Stimulated activated naive CD8-positive, alpha-beta T cell treated with anti-CD3 and anti-CD28 coated beads, Interleukin-15, amount 100 ng/mL, for 72 hours (primary cell): ENCODE measurements around the gene SPACA9.

Experiments used
- ATAC-seq: fragments of 150-1000 bp; cut with Tn5 transposase; 2 replicates; pipeline ENCODE4 v1.10.0; 2021; ENCODE audit warnings: mild to moderate bottlenecking, moderate library complexity
- DNase-seq, 2 donors: peaks; one replicate each; pipeline ENCODE4 v3.0.0; 2021 to 2022
- H3K27ac Mint-ChIP-seq, 2 donors: one replicate each; pipeline ENCODE4 v1.8.0; 2022; ENCODE audit warnings: mild to moderate bottlenecking in 2 of 2, mixed read lengths in 2 of 2, moderate library complexity in 2 of 2
- H3K27me3 Mint-ChIP-seq: one replicate; pipeline ENCODE4 v1.8.0; 2022; ENCODE audit warnings: mixed read lengths
- H3K4me1 Mint-ChIP-seq: one replicate; pipeline ENCODE4 v1.8.0; 2022; ENCODE audit warnings: mild to moderate bottlenecking, mixed read lengths
- H3K4me3 Mint-ChIP-seq, 2 donors: one replicate each; pipeline ENCODE4 v1.8.0; 2022; ENCODE audit warnings: mild to moderate bottlenecking in 2 of 2, mixed read lengths in 2 of 2, moderate library complexity in 1 of 2
- H3K9me3 Mint-ChIP-seq, 2 donors: one replicate each; pipeline ENCODE4 v1.8.0; 2022; ENCODE audit warnings: mixed read lengths in 2 of 2

SPACA9 gene

DNA sequence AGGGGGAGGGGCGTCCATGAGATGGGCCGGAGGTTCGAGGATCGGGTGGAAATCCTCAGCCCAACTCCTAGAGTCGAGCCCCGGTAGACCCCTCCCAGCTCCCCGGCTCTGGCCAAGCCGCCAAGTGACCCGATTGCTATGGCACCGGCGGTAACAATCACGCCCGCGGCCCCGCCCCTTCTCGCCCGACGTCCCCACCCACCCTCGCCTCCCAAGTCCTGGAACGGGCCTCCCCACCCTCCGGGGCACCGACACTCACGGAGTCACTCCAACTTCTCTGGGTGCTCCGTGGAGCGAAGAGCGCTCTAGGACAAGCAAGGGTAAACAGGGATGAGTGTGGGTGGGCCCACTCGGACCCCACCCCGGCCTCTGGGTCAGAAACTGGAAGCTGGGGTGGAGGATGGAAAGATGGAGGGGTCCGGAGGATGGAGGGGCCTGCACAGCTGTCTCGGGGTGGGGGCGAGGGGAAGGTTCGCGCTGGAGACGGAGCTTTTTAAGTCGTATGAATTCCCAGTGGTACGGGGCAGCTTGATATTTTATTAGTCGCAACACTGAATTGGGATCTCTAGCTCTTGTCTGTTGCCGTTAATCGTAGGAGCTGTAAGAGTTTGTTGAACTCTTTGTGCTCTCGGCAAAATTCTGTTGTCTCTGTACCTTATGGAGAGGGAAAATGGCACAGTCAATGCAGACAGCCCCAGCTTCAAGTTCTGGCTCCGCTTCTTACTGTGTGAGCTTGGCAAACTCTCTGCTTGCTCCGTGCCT lies at the start of gene SPACA9:
TSS of gene SPACA9 (plus strand) at position 204 of the 762 bp plus-strand sequence. CDS start 5,050 bp downstream, outside the sequence.
- peaks cover 42% of the 10 kb centered on the region for H3K4me1 Mint-ChIP-seq
- H3K4me3 Mint-ChIP-seq, result peak within 1 kb of the TSS; percentile 75 to 85
- H3K27ac Mint-ChIP-seq, result peak within 1 kb of the TSS; percentile 19 to 40
- no peaks in the 10 kb centered on the region for H3K27me3 Mint-ChIP-seq
- DNase-seq (no peak), ATAC-seq (peak; percentile 45)
- H3K9me3 Mint-ChIP-seq, result no peaks in the 10 kb centered on the region

- Mint-ChIP-seq H3K27me3 (peaks cover 6% of the 10 kb centered on the region), H3K4me1 (no peaks in the 10 kb centered on the region), H3K27ac (peak overlapping the region in 1 of 2 donors; percentile 34), H3K4me3 (no peak overlapping the region), H3K9me3 (no peaks in the 10 kb centered on the region)
- ATAC-seq, result no peak
- DNase-seq, result no peak
Observed at GRCh38 chr9:132832171-132832881, 46.4 kb upstream of the SPACA9 start.

- no peak for ATAC-seq
- DNase-seq, result no peak
- H3K4me1 Mint-ChIP-seq, result no peaks in the 10 kb centered on the region
- peaks cover 6% of the 10 kb centered on the region for H3K27me3 Mint-ChIP-seq
- H3K4me3 Mint-ChIP-seq, result no peak overlapping the region
- no peaks in the 10 kb centered on the region for H3K9me3 Mint-ChIP-seq
- no peak overlapping the region for H3K27ac Mint-ChIP-seq
Observed at GRCh38 chr9:132833550-132834121, 45.1 kb upstream of the SPACA9 start.

GRCh38 chr9:132834343-132834742 lies 44.4 kb upstream of the SPACA9 start:
- DNase-seq (no peak), ATAC-seq (no peak)
- Mint-ChIP-seq H3K9me3 (no peaks in the 10 kb centered on the region), H3K4me1 (no peaks in the 10 kb centered on the region), H3K4me3 (no peak overlapping the region), H3K27me3 (peaks cover 6% of the 10 kb centered on the region), H3K27ac (no peak overlapping the region)

GRCh38 chr9:132837501-132838286 lies 41.0 kb upstream of the SPACA9 start:
- peak overlapping the region; percentile 8 to 86 for H3K27ac Mint-ChIP-seq
- H3K4me1 Mint-ChIP-seq, result no peaks in the 10 kb centered on the region
- H3K9me3 Mint-ChIP-seq, result no peaks in the 10 kb centered on the region
- no peak for ATAC-seq
- DNase-seq, result no peak
- H3K4me3 Mint-ChIP-seq, result no peak overlapping the region
- peaks cover 6% of the 10 kb centered on the region for H3K27me3 Mint-ChIP-seq

- no peak for ATAC-seq
- H3K9me3 Mint-ChIP-seq, result no peaks in the 10 kb centered on the region
- no peak overlapping the region for H3K4me3 Mint-ChIP-seq
- H3K4me1 Mint-ChIP-seq, result no peaks in the 10 kb centered on the region
- DNase-seq, result no peak
- peaks cover 3% of the 10 kb centered on the region for H3K27me3 Mint-ChIP-seq
- H3K27ac Mint-ChIP-seq, result no peak overlapping the region
Observed at GRCh38 chr9:132838291-132838690, 40.4 kb upstream of the SPACA9 start.

GRCh38 chr9:132840980-132841379 lies 37.7 kb upstream of the SPACA9 start:
- Mint-ChIP-seq H3K9me3 (no peaks in the 10 kb centered on the region), H3K27me3 (no peaks in the 10 kb centered on the region), H3K4me1 (no peaks in the 10 kb centered on the region), H3K27ac (no peak overlapping the region), H3K4me3 (no peak overlapping the region)
- ATAC-seq (no peak), DNase-seq (no peak)

DNA sequence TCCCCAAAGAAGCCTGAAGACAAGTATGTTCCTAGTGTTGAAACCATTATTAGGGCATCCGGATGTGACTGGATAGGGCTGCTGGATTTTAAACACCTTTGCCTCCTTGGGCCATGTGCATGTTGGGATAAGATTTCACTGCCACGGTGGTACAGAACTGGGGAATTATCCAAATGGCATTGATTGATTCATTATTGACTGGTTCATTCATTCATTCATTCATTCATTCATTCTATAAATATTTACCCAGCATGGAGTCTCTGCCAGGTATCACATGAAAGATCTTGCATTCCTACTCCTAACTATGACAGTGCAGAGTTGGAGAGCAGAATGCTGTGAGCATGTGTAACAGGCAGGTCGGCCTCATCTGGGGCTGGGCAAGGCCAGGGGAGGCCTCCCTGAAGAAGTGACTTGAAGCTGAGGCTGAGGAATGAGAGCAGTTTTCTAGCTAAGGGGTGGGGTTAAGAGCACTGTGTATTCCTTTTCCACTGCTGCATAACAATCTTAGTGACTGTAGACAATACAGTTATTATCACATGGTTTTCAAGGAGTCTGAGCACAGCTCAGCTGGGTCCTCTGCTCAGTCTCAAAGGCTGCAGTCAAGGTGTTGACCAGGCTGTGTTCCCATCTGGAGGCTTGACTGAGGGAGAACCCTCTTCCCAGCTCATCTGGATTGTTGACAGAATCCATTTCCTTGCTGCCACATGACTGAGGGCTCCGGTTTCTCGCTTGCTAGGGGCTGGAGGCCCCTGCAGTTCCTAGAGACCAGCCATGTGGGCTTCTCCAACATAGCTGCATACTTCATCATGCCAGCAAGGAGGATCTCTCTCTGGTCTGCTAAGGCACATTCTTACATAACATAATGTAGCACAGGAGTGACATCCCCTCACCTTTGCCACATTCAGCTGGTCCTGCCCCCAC lies 36.3 kb upstream of the SPACA9 start:
- Mint-ChIP-seq H3K9me3 (no peaks in the 10 kb centered on the region), H3K4me1 (no peaks in the 10 kb centered on the region), H3K4me3 (no peak overlapping the region), H3K27me3 (no peaks in the 10 kb centered on the region), H3K27ac (no peak overlapping the region)
- no peak for ATAC-seq
- DNase-seq, result no peak

GRCh38 chr9:132846109-132846917 lies 32.4 kb upstream of the SPACA9 start:
- ATAC-seq, result no peak

DNA sequence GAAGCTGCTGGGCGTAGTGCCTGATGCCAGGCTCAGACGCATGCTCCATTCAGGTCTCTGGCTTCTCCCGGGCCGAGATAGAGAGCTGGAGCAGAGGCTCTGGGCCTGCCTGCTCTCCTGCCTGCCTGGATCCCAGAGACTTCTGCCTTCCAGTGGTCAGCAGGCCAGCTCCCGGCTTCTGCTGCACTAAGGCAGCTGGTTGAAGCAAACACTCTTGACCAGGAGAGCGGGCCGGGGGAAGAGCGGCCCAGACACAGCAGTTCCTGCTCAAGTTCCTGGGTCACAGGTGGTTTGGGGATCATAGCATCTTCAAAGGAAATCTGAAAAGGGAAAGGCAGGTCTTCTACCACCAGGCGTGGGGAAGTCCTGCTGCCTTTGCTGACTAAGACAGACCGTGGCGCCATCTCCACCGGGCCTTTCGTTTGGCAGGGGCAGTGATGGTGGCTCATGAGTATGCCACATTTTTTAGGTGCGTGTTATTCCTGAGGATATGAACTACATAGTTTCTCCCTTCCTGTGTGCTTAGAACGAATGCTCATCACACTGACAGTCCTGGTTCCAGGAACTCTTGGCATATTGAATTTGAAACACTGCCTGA lies 31.7 kb upstream of the SPACA9 start:
- ATAC-seq (no peak), DNase-seq (no peak)
- H3K4me3 Mint-ChIP-seq, result no peak overlapping the region
- peaks cover 28% of the 10 kb centered on the region for H3K4me1 Mint-ChIP-seq
- H3K9me3 Mint-ChIP-seq, result no peaks in the 10 kb centered on the region
- H3K27me3 Mint-ChIP-seq, result peaks cover 7% of the 10 kb centered on the region
- no peak overlapping the region for H3K27ac Mint-ChIP-seq

More at GRCh38 chr9:132846109-132846917, 32.4 kb upstream of the SPACA9 start:
- Mint-ChIP-seq H3K4me3 (no peak overlapping the region), H3K9me3 (no peaks in the 10 kb centered on the region), H3K27me3 (no peaks in the 10 kb centered on the region), H3K27ac (no peak overlapping the region), H3K4me1 (peaks cover 24% of the 10 kb centered on the region)
- DNase-seq, result no peak

DNA sequence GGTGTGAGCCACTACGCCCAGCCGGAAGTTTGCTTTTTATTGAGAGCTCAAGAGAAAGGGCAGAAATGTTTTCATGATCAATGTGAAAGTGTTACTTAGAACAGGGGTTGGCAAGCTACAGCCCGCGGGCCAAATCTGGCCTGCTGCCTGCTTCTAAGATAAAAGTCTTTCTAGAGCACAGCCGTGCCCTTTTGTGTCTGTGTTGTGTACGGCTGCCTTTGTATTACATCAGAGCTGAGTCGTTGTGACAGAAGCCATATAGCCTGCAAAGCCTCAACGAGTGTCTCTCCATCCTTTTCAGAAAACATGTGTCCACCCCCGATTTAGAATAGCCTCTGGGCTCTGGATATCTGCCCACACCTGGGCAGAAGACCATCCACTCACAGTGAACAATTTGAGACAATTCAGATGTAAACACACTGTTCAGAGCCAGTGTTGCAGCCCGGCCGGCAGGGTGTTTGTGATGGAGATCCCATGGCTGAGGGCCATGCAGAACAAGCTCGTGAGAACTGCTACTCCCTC lies 29.5 kb upstream of the SPACA9 start:
- H3K9me3 Mint-ChIP-seq, result no peaks in the 10 kb centered on the region
- peak overlapping the region; percentile 8 to 49 for H3K4me3 Mint-ChIP-seq
- H3K27ac Mint-ChIP-seq, result peak overlapping the region; percentile 74 to 94
- H3K27me3 Mint-ChIP-seq, result peaks cover 8% of the 10 kb centered on the region
- peaks cover 28% of the 10 kb centered on the region for H3K4me1 Mint-ChIP-seq
- ATAC-seq, result no peak
- DNase-seq, result no peak

GRCh38 chr9:132853482-132853881 lies 25.2 kb upstream of the SPACA9 start:
- DNase-seq, result no peak
- no peak overlapping the region for H3K27ac Mint-ChIP-seq
- ATAC-seq, result no peak
- H3K27me3 Mint-ChIP-seq, result peaks cover 14% of the 10 kb centered on the region
- H3K4me3 Mint-ChIP-seq, result no peak overlapping the region
- no peaks in the 10 kb centered on the region for H3K9me3 Mint-ChIP-seq
- H3K4me1 Mint-ChIP-seq, result peaks cover 34% of the 10 kb centered on the region

DNA sequence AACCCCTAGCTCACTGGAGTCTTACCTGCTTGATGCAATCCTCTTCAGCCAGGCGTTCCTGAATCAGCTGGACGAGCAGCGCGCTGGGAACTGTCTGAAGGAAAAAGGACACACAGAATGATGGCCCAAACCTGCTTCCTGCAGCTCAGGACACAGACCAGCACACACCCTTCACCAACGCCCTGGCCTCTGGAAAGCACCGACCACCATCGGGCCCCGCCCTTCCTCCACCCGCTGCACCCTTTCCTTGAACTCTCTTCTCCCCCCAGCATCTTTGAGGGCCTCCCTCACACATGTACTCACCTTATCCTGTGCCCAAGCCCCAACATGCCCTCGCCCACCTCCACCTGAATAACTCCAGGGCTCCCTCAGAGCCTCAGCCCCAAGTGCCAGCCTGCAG lies 23.9 kb upstream of the SPACA9 start:
- Mint-ChIP-seq H3K4me3 (no peak overlapping the region), H3K27me3 (peaks cover 23% of the 10 kb centered on the region), H3K27ac (peak overlapping the region in 1 of 2 donors; percentile 9), H3K4me1 (peaks cover 22% of the 10 kb centered on the region), H3K9me3 (no peaks in the 10 kb centered on the region)
- no peak for ATAC-seq
- no peak for DNase-seq
